Stimulated activated naive CD8-positive, alpha-beta T cell treated with anti-CD3 and anti-CD28 coated beads, Interleukin-15, Interleukin-2, amounts not matched to agents 100 U/mL and 50 U/mL, for 24 hours (primary cell): ENCODE measurements around the gene TEX101.

ENCODE experiments used
- ATAC-seq: fragments of 150-1000 bp; cut with Tn5 transposase; one replicate; pipeline ENCODE4 v1.10.0; 2021
- DNase-seq: peaks from one replicate; pipeline ENCODE4 v3.0.0; 2021

TEX101 gene

DNA sequence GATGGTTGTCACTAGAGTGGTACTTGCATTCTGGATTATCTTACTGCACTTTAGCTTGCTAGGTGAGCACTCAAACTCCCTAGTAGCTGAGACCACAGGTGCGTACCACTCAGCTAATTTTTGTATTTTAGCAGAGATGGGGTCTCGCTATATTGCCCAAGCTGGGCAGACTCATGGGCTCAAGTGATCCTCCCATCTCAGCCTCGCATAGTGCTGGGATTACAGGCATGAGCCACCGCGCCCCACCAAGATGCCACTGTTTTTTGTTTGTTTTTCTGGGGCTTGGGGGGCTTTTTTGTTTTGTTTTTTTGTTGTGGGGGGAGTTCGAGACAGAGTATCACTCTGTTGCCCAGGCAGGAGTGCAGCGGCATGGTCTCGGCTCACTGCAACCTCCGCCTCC, 33.0 kb downstream of the TEX101 start:
- ATAC-seq = no peak
- no peak for DNase-seq

DNA sequence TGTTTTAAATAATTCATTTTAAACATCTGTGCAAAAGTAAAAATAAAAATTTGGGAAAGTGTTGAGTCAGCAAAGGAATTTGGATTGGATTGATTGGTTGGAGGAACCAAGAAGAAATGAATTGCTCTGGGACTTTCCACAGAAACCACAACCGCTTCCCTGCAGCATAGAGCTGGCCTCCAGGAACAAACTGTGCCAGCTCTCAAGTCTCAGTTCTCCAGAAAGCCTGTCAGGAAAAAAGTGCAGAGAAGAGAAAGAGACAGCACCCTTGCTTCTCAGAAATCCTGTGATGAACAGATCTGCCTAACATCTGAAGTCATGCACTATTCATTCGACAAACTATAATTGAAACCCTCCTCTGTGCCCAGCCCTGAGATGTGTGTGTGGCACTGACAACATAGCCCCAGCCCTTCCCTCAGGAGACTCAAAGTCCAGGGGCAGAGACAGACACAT, 35.9 kb downstream of the TEX101 start:
- ATAC-seq = no peak
- DNase-seq = no peak

DNA sequence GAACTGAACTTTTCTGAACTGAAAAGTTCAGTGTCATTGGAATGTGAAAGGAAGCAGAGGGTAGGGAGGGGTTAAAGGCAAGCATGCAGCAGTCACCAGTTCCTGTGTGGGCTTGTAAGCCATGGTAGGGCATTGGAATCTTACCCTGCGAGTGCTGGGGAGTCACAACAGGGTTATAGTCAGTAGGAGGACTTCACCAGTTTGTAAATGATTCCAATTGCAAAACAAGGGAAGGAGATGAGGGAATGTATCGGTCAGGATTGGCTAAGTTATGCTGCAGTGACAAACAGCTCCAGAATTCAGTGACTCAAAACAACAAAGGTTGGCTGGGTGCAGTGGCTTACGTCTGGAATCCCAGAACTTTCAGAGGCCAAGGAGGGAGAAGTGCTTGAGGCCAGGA, 37.9 kb downstream of the TEX101 start:
- ATAC-seq = no peak
- DNase-seq = no peak

DNA sequence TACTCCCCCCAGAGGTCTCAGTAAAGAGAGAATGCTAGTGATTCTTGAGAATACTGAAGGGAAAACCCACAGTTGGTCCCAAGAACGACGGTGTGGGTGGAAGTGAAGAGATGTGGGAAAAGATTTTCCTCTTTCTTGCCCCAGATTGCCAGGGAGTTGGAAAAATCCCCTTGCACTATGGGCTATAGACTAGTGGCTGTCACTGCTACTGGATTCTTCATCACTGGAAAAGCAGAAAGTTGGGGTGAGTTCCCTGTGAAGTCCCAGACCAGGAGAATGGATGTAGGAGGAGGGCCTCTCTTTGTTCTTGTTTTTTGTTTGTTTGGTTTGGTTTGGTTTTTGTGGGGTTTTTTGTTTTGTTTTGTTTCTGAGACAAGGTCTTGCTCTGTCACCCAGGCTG, 39.3 kb downstream of the TEX101 start:
- no peak for ATAC-seq

DNA sequence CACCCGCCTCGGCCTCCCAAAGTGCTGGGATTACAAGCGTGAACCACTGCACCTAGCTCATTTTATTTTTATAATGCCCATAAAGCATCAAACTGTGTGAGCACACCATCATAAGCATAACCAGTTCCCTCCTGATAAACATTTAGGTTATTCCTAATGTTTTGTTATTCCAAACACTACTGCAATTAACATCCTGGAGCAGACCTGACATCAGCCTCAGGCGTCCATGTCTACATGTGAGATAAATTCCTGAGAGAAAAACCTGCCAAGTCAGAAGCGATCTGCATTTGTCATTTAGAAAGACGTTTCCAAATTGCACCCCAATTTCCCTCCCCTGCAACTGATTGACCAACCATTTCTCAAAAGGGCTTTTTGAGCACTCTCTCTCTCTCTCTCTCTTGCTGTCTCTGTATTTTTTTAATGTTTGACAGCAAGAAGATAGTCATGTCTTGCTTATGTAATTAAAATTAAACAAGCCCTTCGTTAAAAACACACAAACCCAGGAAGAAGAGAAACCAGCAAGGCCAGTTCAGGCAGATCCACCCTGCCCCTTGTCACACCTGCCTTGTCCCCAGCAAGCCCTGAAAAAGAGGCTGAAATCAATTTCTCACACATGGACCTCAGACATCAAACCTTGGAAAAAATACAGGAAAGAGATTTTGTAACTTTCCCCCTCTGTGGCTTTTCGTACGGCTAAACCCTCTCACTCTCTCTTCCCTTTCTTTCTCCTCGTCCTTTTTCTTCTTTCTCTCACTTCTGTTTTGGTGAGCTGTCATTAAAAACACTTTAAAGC, 40.8 kb downstream of the TEX101 start:
- DNase-seq = no peak
- no peak for ATAC-seq

More for the DNA sequence above, 39.3 kb downstream of the TEX101 start:
- no peak for DNase-seq

DNA sequence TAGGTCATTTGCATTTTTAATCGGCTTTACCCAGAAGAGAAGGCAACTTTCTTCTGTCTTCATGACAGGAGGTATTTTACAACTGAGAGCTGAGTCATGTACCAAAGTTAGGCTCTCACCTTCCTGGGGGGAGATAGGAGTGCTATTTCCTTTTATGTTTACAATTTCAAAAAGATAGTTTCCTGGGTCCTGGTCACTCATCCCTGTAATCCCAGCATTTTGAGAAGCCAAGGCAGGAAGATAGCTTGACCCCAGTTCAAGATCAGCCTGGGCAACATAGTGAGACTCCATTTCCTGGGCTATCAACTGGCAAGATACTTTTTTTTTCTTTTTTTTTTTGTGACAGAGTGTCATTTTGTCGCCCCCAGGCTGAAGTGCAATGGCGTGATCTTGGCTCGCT, 43.1 kb downstream of the TEX101 start:
- DNase-seq (no peak), ATAC-seq (no peak)

DNA sequence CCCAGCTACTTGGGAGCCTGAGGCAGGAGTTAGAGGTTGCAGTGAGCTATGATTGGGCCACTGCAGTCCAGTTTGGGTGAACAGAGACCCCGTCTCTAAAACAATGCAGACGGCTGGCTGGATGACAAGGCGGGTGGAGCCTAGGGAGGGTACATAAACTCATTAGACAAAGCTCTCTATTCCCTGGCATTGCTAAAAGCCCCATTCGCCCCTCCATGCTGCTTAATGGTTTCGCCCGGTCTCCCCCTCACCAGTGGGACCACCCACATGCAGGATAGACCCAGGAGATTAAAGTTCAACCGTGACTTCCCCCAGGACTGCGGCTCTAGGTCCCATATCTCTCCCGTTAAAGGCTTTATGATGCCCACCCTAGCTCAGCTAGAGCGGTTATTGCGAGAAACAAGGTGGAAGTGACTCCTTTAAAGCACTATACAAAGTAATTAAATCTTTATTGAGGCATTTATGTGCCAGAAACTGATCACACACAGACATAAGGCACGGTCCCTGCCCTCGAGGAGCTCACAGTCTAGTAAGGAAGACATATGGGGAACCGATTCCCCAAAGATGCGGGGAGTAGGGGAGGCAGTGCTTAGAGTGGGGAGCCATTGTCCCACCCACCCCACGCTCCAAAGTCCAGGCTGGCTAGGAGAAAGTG, 45.8 kb downstream of the TEX101 start:
- DNase-seq (no peak), ATAC-seq (no peak)

DNA sequence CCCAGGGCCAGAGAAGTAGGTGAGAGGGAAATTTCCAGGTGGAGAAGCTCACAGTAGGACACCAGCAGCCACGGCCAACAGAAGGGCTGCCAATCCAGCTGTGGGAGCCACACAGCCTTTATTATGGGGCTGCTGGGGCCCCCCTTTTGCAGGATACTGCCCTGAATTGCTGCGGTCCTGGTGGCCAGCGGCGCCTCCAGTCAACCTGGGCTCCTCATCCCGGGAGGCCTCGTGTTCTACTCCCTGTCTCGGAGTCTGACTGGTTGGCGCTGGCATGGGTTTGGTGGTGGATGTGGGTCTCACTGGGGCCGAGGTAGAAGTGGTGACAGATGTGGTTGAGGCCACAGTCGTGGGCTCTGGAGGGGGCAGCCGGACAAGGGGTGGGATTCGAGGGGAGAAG, 46.6 kb downstream of the TEX101 start:
- ATAC-seq = no peak
- DNase-seq = no peak

DNA sequence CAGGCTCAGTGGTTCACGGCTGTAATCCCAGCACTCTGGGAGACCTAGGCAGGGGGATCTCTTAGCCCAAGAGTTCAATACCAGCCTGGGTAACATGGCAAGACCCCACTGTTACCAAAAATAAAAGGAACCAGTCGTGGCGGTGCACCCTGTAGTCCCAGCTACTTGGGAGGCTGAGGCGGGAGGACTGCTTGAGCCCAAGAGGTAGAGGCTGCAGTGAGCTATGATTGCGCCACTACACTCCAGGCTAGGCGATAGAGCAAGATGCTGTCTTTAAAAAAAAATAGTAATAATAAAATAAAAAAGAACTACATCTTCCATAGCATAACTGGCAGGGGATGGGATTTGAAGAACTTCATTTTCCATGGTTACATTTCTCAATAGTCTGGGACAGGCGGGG, 47.7 kb downstream of the TEX101 start:
- DNase-seq (no peak), ATAC-seq (no peak)

DNA sequence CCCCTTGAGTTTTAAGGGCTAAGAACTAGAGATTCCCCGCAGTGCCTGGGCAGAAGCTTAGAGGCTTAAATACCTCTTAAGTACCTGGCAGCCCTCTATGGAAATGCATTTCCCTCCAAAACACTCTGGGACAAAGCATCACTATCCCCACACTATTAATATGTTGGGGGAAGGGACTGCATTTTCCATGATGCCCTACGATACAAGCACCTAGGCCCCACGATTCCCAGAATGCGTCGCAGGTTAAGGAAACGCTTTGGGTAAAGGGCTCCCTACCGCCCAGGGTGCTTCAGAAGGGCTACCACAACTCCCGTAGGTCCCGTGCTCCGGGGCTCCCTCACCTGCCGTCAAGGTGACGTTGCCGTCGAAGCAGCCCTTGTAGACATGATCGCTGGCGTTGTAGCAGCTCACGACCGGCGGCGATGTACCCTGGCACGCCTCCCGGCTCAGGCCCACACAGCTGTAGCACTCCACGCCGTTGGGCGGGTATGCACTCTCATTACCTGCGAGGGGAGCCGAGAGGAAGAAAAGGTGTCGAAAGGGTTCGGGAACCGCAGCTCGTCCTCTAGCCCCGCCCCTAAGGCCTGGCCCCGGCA, 48.2 kb downstream of the TEX101 start:
- ATAC-seq (no peak), DNase-seq (no peak)

DNA sequence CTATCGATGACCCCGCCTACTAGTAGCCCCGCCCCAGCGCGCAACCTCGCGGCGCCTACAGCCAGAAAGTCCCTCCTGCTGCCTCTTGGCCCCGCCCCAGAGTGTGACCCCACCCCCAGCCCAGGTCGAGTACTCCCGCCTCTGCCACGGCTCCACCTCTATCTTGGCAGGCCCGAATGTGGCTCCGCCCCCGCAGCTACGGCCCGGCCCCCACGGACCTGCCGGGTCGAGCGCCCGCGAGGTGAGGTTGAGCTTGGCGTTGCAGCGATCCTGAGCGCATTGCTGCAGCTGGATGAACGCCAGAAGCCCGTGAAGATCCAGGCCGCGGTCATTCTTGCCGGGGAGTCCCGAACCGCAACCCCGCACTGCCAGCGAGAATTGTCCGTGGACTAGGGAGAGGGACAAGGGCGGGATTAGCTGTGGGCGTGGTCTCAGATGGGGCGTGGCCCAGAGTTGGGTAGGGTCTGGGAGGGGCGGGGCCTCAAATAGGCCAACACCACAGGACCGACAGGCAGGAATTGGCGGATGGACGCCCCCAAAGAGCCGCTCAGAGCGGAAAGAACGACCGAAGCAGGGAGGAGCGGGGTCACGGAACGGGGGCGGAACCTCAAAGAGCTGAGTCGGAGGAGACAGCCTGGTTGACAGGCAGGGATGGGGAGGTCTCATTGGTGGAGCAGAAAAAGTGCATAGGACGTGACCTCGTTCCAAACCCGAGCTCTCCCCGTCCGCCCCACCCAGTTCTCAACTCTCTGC, 48.9 kb downstream of the TEX101 start:
- ATAC-seq = peak; percentile 86

DNA sequence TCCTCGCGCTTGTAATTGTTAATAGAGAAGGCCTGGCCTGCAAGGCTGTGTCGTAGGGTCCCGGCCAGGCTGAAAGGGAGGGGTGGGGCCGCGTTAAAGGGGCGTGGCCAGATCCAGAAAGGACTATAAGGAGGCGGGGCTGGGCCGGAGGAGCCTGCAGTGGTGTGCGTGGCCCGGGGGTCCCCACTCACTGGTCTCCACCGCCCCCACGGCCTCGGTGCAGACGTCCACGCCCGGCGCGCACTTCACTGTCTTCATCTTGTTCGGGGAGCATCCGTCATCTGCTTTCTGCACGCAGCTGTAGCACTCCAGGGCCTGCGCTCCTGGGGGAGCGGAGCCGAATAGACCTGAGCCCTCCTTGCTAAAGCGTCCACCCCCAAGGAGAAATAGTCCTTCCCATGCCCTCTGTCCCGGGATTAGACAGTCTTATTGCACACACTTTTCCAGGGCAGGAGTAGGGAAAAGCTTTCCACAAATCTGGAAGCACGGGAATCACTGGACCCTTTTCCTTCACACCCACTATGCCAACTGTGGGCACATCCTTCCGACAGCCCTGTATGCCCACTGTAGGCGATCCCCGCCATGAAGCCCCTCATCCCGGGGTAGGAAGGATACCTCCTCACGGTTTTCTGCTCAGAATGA, 49.6 kb downstream of the TEX101 start:
- peak; percentile 80 for DNase-seq
- peak; percentile 41 for ATAC-seq

More for the DNA sequence above, 48.9 kb downstream of the TEX101 start:
- DNase-seq = peak; percentile 99

DNA sequence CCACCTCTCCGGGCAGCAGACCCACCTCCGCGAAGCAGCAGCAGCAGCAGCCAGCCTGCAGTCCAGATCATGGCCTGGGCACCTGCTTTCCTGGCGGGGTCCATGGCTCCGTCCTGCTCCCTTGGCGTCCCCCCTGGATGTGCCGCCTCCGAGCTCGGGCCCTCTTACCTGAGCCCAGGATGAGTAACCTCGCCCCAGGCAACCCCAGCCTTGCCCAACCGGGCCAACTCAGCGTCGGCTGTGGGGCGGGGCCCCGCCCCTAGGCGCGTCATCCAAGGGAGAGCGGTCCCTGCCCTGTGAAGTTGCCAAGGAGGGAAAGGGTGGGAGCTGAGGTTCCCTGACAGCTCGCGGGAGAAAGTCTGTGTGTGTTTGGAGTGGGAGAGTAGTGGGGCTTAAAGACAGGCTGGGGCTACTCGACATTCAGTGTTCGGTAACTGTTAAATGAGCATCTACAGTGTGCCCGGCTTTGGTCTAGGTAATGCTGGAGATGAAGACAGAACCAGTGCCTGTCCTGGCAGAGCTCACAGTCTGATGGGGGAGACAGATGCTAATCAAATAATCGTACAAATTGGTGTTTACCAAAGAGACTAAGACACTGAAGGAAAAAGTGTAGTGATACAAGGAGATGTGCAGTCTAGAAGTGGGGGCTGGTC, 50.9 kb downstream of the TEX101 start, which contains the start of gene LYPD3:
LYPD3 (minus strand) TSS at position 141 of the 653 bp plus-strand sequence; CDS start at position 104, 37 bp downstream.
- ATAC-seq (no peak), DNase-seq (peak; percentile 33)

DNA sequence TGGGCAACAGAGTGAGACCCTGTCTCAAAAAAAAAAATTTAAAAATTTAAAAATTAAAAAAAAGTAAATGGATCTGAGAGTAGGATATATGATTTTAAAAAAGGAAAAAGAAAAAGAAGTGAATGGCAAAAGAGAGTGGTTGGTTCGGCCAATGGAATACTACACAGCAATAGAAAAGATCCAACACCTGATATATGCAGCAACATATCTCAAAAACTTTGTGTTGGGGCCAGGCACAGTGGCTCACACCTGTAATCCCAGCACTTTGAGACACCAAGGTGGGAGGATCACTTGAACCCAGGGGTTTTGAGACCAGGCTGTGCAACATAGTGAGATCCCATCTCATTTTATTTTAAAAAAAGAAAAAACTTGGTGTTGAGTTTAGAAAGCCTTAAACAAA, 52.1 kb downstream of the TEX101 start:
- ATAC-seq = no peak
- no peak for DNase-seq

DNA sequence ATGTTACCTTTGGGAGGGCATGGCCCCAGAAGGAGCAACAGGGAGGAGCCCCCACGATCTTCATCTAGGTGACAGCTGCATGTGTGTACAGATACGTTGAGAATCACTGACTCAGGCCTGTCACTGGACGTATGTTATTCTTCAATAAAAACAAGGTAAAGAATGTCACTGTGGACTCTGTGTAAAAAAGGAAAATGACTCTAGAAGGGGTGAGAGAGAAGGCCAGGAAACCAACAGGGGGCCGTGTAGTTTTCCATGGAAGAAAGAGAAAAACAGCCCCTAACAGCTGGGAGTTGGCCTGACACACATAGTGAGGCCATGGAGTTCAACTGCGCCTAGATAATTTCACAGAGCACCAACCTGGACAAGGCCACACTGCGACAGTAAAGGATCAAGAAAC, 52.6 kb downstream of the TEX101 start:
- ATAC-seq (no peak), DNase-seq (no peak)

DNA sequence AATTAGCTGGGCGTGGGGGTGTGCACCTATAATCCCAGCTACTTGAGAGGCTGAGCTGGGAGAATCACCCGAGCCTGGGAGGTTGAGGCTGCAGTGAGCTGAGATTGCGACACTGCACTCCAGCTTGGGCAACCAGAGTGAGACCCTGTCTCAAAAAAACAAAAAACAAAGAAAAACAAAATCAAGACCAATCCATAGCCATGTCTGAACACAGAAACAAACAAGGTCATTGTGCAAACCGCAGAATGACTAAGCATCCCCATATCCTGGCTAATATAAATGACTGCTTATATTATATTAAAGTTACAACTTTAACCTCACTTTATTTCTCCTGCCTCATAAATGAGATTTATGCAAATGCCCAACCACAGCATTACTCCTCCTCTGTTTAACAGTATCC, 53.0 kb downstream of the TEX101 start:
- no peak for ATAC-seq
- DNase-seq = no peak
